Measurements from ENCODE around the gene TRMT10B.

TRMT10B gene

DNA sequence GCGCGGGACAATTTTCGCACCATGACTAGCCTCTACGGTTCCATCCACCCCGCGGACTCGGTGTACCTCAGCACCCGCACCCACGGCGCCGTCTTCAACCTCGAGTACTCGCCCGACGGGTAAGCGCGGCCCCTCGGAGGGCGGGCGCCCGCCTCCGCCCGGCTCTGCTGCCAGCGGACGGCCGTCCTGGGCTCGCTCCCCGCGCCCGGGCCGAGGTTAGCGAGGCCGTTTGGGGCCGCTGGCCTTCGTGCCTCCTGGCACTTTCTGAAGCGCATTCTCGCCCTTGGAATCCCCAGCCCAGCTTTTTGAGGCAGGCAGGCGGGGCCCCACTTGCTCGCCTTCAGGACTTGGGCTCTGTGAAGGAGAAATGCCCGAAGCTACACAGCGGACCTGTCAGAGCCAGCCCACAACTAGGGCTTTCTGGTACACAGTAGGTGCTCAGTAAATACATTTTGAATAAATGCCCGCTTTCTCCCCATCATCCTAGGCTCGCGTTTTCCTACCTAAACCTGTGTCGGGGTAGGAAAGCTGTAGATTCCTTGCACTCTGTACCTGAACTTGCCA is 47.8 kb downstream of the TRMT10B start (continued):
- TF ChIP-seq ZBTB26 (tag by site-specific recombination; optimal IDR thresholded peaks at IDR 0.05) (peak; percentile 26), ZBTB8A (tag by site-specific recombination; IDR thresholded peaks at IDR 0.05) (0 out of 2 replicates have a peak, but pooled peaks have one; percentile 3), ZNF132 (tag by site-specific recombination; IDR thresholded peaks at IDR 0.05; ENCODE audit: borderline replicate concordance) (no peak), ZNF138 (tag by site-specific recombination; IDR thresholded peaks at IDR 0.05; ENCODE audit: borderline replicate concordance) (no peak), ZNF530 (tag by site-specific recombination; IDR thresholded peaks at IDR 0.05; ENCODE audit: low read depth) (no peak), ZNF585B (tag by site-specific recombination; IDR thresholded peaks at IDR 0.05) (no peak), ZNF202 (tag by site-specific recombination; IDR thresholded peaks at IDR 0.05; ENCODE audit: borderline replicate concordance) (no peak), ZNF704 (tag by site-specific recombination; IDR thresholded peaks at IDR 0.05) (no peak), ATF2 (tag by site-specific recombination; IDR thresholded peaks at IDR 0.05; ENCODE audit: low read depth) (no peak), ZSCAN18 (tag by site-specific recombination; IDR thresholded peaks at IDR 0.05) (no peak), ZNF335 (tag by site-specific recombination; conservative IDR thresholded peaks at IDR 0.05) (peak; percentile 9; the same call in 1 of the 2 replicates), PRDM4 (tag by site-specific recombination; IDR thresholded peaks at IDR 0.05) (no peak), GFI1B (tag by site-specific recombination; IDR thresholded peaks at IDR 0.05) (no peak), ZBTB6 (tag by site-specific recombination; IDR thresholded peaks at IDR 0.05) (no peak), ZNF16 (tag by site-specific recombination; IDR thresholded peaks at IDR 0.05; ENCODE audit: low read depth) (no peak)

GRCh38 chr9:37801959-37802711 is 48.5 kb downstream of the TRMT10B start:
- ChIA-PET POLR2A (interaction anchor here (2.5 to 3.6 kb wide), 2 partner anchors 10 to 17 kb away, joined by 12 to 44 read pairs; partner anchors contain the start of gene EXOSC3), CTCF (no interaction called here)
- TF ChIP-seq ZNF664 (tag by site-specific recombination; IDR thresholded peaks at IDR 0.05) (peak; percentile 71), ZNF24 (tag by site-specific recombination; IDR thresholded peaks at IDR 0.05) (0 out of 2 replicates have a peak, but pooled peaks have one; percentile 52), ZNF175 (tag by site-specific recombination; IDR thresholded peaks at IDR 0.05) (no peak), SP2 (tag by site-specific recombination; IDR thresholded peaks at IDR 0.05) (no peak), EGR2 (tag by site-specific recombination; IDR thresholded peaks at IDR 0.05; ENCODE audit: low read depth) (no peak), TRIM28 (IDR thresholded peaks at IDR 0.05; ENCODE audit: borderline replicate concordance, low read length) (0 out of 2 replicates have a peak, but pooled peaks have one; percentile 12), ZIC2 (tag by site-specific recombination; IDR thresholded peaks at IDR 0.05) (no peak)
- TF ChIP-seq, protein P1, sequence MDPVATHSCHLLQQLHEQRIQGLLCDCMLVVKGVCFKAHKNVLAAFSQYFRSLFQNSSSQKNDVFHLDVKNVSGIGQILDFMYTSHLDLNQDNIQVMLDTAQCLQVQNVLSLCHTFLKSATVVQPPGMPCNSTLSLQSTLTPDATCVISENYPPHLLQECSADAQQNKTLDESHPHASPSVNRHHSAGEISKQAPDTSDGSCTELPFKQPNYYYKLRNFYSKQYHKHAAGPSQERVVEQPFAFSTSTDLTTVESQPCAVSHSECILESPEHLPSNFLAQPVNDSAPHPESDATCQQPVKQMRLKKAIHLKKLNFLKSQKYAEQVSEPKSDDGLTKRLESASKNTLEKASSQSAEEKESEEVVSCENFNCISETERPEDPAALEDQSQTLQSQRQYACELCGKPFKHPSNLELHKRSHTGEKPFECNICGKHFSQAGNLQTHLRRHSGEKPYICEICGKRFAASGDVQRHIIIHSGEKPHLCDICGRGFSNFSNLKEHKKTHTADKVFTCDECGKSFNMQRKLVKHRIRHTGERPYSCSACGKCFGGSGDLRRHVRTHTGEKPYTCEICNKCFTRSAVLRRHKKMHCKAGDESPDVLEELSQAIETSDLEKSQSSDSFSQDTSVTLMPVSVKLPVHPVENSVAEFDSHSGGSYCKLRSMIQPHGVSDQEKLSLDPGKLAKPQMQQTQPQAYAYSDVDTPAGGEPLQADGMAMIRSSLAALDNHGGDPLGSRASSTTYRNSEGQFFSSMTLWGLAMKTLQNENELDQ (tag by site-specific recombination; IDR thresholded peaks at IDR 0.05; ENCODE audit: low read depth) = no peak
- H3K27ac ChIP-seq (ENCODE audit: extremely low read depth, low read depth, low read length) = no peak overlapping the region; the same call in 1 of the 2 replicates
- no peaks in the 10 kb centered on the region for H3K4me1 ChIP-seq (ENCODE audit: control insufficient read depth, insufficient read depth, low read length)
- H3K4me3 ChIP-seq (ENCODE audit: low read depth, low read length) = peak overlapping the region; percentile 55
- H3K9me3 ChIP-seq (ENCODE audit: control insufficient read depth, insufficient read depth, low read depth, low read length) = no peaks in the 10 kb centered on the region
- H3K36me3 ChIP-seq (ENCODE audit: control insufficient read depth in 2 of 2, insufficient read depth in 1 of 2, low read length in 2 of 2) = peaks cover 0 to 4% of the 10 kb centered on the region in 2 experiments; a peak in 1 of 3 replicates
